GM19467 (cell line): Measurements from ENCODE around the gene IARS2.
"Not testable (repeated sequence)": the region's sequence is repeated elsewhere in the genome, so short reads cannot be mapped to it uniquely, and the experiment has no call there.

Experiments
- ATAC-seq: cut with Tn5 transposase; IDR thresholded peaks from one replicate; pipeline ENCODE4 v1.9.1; 2021; ENCODE audit warnings: mild to moderate bottlenecking, moderate library complexity; ENCODE audit not compliant: unreplicated experiment

IARS2 gene

DNA sequence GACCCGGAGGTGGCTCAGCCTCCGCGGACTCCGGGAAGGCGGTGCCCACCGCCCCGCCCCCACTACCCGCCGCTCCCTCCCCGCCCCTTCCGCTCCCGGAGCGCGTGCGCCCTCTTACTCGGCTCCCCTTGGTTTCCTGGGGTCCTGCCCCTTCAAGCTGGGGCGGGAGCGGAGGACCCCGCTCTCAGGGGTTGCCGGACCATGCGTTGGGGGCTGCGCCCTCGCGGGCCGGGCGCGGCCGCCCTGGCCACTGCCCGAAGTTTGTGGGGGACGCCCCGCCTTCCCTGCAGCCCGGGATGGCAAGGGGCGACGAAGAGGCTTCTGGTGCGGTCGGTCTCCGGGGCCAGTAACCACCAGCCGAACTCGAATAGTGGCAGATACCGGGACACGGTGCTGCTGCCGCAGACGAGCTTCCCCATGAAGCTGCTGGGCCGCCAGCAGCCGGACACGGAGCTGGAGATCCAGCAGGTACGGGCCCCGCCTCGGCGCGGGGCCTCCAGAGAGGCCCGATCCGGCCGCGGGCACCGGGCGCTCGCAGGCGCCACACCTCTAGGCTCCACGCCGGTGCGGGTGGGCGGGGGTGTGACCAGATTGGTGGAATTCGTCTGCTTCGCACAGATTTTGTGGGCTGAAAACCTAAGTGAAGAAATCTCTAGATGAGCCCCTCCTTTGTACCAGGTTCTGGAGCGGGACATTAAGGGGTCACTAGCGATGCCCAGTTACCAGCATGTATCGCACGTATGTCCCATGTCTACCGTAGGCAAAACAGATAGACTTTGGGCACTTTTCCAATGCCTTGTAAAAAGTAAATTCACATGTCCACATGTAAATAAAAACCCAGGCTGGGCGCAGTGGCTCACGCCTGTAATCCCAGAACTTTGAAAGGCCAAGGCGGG, at the start of gene IARS2:
TSS of gene IARS2 (plus strand) at position 117 of the 896 bp plus-strand sequence. CDS start at position 202, 85 bp downstream.
- ATAC-seq, result peak; percentile 57

DNA sequence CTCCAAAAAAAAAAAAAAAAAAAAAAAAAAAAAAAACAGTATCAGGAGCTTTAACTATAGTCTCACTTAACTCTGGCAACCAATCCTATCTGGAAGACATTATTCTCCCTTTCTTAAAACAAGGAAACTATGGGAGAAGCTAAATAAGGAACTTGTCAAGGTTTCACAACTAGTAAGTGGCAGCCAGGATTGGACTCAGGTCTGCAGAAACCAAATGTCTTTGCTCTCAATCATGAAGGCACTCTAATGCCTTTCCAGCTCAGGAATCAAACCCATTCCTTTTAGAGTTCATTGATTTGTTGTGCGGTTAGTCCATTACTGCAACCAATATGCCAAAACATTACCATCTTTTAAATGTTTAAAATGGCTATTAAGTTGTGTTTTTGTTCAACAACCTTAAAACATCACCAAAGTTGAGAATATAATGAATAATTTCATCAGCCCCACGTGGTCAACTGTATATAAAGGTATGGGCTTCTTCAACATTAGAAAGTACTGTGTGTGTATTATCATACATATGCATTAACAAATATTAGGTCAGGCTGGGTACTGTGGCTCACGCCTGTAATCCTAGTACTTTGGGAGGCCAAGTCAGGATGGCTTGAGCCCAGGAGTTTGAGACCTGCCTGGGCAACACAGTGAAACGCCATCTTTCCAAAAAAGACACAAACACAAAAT, 49.1 kb upstream of the IARS2 start:
- no peak for ATAC-seq

DNA sequence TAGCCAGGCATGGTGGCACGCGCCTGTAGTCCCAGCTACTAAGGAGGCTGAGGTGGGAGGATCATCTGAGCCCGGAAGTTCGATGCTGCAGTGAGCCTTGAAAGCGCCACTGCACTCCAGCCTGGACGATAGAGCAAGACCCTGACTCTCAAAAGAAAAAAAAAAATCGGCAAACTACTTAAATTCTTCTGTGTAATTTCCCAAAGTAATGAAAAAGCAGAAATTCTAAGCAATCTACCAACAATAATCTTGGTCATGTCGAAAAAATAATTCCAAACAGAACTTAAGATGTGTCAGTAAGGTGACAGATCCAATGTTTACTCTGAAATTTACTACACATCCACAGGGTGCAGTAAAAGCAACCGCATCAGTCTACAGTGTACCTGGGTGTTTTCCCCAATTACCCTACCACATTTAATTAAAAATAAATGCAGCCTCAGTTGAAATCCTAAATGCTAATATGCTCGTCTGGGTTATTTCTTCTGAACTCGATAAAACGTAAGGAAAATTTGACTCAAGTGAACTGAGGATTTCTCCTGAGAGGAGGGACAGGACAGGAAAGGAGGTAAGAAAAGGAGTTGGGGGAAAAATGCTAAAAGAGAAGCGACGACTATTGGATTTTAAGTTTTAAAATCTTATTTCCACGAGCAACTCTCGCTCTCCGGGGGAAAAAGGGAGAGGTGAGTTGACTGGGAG, 48.4 kb upstream of the IARS2 start:
- no peak for ATAC-seq

DNA sequence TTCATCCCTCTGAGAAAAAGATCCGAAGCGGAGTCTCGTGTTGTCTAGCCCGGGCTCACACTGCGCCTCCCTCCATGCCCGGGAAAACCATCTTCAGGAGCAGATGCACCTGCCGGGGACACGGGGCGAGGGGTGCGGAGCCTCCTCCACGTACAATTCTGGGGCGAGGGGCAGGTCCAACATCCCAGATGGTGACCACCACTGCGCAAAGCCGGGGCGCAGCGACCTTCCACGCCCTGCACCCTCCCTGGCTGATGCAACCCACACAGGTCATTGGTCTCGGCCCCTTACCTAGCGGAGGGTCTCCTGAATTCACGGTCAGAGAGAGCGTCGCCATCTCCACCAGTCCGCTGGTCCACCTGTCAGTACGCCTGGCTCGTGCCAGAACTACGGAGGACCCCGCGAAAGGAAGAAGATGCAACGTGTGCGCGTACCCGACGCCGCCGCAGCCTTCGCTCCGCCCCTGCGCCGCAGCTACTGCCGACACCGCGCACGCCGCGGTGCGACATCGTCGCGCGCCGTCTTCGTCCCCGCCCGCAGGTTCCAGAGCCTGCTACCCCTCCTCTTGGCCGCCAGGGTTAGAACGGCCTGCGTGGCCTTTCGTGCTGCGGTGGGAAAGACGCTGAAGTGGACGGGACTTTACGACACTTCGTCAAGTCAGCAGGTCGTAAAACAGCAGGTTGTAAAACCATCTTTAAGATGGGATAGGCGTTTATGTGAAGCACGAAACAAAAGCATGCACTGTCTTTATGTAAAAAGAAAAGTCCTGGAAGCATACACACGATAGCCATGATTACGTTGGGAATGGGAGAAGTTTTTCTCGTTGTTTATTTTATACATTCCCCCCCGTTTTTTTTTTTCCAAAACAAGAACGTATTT, 47.6 kb upstream of the IARS2 start, which contains the start of gene EPRS1:
TSS of gene EPRS1 (minus strand) at position 454 of the 879 bp plus-strand sequence. CDS start at position 337, 117 bp downstream.
- ATAC-seq, result peak; percentile 99

DNA sequence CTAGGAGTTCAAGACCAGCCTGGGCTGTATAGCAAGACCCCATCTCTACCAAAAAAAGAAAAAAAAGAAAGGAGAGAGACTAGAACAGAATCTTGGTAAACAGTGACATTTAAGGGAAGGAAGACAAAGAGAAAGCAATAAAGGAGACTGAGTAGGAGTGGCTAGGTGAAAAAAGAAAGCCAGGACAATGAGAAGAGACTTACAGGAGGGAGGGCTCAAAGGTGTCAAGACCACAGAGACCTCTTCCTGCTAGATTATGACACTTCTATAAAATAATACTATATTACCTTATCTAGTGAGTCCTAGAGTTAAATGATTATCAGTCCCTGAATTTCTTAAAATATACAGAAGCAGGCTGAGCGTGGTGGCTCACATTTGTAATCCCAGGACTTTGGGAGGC, 37.6 kb upstream of the IARS2 start:
- no peak for ATAC-seq

DNA sequence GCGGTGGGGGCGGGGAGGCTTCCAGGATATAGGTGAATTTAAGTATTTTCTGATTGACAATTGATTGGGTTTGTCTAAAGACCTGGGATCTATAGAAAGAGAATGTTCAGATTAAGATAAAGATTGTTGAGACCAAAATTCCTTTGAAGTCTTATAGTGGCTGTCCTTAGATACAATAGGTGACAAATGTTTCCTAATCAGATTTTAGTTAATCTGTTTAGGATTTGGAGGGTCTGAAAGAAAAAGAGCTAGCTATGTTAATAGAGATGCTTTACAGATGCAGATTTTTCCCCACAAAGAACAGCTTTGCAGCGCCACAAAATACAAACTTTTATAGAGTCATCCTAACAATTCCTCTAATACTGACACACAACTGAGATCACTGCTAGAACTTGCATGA, 33.1 kb upstream of the IARS2 start:
- no peak for ATAC-seq

DNA sequence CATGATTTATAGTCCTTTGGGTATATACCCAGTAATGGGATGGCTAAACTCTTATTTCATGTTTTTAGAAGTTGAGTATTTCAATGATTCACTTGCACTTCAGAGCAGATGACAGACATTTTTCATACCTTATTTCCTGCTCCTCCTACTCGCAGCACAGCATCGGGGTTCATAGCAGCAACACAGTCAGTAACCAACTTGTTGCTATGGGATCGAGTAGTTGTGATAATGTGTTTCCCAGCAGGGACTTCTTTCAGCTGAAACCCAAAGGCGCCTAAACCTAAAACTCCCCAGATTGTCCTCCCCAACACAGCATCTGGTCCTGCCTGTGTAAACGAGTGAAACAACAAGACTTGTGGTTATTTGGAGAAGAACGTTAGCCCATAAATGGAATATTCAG, 31.3 kb upstream of the IARS2 start:
- ATAC-seq, result no peak

DNA sequence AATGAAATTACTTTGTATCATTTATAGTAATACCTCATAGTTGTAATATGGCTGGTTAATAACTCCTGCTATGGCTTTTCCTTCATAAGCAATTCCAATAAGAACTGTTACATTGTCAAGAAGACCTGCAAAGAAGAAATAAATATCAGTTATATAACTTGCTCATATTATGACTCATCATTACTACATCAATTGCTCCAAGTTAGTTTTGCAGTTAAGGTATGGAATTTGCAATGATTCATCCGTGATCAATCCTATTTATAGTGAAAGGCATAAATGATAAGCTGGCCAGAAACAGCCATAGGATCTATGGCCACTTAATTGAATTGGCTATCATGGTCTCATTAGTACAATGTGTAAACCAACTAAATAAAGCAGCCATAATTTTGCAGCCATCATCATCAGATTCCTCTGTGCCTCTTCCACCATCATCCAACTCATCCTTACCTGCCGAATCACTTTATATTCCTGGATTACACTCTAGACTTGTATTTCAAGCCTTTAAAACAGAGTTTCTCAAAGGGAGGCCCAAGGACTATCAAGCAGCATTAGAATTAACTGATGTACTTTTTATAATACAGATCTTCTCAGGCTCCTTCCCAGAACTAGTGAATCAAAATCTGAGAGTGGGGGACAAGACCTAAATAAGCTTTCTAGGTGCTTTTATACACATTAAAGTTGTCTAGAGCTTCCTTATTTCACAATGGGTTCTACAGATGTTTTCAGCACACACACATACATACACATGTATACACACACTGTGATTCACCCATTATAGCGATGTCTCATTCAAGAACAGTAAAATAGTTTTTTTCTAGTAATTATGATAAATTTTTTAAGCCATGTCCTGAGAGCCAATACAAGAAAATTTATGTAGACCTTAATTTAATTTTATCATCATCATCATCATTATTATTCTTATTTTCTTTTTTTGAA, 26.4 kb upstream of the IARS2 start:
- ATAC-seq, result no peak

DNA sequence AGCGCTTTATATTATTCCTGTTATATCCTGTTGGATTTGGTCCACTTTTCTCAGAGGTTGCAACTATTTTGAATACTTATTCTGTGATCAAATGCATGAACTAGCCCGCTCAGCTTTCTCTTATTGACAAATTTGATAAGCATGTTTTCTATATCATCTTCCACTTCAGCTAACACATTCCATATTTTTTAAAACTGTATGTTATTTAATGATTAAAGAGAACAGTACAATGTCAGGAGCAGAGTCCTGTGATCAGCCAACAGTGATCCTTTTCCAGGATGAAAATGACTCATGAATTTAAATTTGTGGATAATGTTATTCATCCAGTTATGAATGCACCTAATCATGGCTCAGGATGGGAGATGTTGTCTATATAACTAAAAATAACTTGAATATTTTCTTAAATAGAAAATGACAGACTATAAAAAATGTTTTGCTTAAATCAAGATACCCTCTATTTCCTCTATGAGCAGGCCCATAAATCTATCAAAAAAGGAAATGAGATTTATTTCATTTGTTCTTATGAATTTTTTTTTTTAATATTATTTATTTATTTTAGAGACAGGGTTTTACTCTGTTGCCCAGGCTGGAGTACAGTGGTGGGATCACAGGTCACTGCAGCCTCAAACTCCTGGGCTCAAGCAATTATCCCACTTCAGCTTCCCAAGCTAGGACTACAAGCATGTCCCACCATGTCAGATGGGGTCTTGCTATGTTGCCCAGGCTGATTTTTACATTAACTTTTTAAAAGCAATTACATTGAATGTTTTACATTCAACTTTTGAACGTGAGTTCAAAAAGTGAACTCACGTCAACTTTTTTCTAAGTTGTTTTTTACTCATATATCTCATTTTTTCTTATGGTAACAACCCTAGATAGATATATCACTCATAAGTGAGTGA, 16.8 kb upstream of the IARS2 start:
- ATAC-seq, result no peak

DNA sequence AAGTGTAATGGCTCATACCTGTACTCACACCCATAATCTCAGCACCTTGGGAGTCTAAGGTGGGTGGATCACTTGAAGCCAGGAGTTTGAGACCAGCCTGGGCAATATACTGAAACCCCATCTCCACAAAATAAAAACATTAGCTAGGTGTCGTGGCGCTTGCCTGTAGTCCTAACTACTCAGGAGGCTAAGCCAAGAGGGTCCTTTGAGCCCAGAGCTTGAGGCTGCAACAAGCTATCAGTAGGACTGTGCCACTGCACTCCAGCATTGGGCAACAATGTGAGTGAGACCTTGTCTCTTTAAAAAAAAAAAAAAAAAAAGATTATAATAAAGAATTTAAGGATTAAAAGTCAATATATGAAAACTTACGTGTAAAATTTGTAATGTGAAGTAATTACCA, 16.0 kb upstream of the IARS2 start:
- no peak for ATAC-seq

DNA sequence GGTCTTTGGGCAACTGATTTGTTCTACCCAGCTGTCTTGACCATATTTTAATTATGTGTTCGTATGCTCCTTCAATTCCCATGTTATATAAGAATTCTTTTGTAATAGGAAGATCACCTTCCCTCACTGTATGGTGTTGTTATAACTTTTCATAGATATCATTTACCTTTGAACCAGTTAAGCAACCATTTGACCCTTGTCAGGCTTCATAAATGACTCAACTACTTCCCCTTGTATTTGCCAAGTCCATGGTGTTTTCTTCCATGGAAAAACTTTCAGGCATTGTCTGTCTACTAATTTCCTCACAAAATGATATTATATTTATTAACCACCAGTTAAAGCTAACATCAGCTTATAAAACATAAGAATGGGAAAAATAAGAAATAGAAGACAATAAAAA, 9.5 kb upstream of the IARS2 start:
- ATAC-seq, result no peak

DNA sequence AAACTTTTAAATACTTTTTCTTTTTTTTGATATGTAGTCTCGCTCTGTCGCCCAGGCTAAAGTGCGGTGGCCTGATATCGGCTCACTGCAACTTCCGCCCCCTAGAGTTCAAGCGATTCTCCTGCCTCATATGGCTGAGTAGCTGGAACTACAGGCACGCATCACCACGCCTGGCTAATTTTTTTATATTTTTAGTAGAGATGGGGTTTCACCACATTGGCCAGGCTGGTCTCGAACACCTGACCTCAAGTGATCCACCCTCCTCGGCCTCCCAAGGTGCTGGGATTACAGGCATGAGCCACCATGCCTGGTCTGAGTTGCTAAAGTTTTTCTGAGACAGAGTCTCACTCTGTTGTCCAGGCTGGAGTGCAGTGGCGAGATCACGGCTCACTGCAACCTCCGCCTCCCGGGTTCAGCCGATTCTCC, 7.7 kb upstream of the IARS2 start:
- peak; percentile 53 for ATAC-seq

DNA sequence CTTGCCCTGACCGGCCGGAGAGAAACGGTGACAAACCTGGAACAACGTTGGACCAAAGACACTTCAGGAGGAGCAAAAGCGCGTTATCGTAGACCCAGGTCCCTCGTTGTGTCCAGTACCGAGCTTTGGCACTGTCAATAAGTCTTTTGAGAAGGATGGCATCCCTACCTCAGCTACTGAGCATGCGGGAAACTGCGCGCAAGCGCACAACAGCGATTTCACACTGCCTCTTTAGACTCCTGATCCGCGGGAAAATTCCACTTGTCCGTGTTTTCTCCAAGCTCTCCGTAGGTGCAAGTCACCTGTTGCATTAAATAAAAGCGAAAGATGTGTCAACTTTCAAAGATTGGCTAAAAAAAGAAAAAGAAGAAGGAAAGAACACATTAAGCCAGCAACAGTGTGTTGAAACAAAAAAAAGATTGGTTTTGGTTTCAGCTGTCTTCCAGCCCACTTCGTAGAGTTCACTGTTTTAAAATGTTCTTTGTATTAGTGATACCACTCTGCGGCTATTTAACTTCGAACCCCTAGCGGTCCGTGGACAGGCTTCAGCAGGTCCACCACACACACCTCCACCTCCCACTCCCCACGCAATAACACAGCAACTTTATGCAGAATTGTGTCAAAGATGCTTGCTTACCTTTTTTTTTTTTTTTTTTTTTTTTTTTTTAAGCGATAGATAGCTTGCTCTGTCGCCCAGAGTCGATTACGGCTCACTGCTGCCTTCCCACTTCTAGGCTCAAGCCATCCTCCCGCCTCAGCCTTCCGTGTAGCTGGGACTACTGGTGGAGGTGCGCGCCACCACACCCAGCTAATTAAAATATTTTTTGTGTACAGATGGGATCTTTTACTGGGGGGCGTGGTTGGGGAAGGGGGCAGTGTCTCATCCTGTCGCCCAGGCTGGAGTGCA, 4.0 kb upstream of the IARS2 start, which contains the start of gene BPNT1:
TSS of gene BPNT1 (minus strand) at position 139 of the 907 bp plus-strand sequence. CDS start 9,942 bp downstream, outside the sequence.
- ATAC-seq, result peak; percentile 48

DNA sequence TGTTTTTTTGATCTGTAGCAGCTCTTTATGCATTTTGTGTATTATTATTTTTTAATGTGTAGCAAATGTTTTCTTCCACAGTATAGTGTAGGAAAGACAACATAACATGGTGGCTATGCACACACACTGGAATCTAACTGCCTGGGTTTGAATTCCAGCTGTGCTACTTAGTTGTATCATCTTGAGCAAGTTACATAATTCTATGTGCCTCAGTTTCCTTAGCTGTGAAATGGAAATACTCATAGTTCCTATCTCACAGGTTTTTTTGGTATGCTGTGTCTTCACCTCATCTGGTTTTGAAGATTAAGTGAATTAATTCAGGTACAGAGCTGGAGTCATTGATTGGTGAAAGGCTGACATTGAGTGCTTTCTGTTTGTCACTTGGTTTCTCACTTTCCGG, 1.2 kb upstream of the IARS2 start:
- ATAC-seq, result no peak

DNA sequence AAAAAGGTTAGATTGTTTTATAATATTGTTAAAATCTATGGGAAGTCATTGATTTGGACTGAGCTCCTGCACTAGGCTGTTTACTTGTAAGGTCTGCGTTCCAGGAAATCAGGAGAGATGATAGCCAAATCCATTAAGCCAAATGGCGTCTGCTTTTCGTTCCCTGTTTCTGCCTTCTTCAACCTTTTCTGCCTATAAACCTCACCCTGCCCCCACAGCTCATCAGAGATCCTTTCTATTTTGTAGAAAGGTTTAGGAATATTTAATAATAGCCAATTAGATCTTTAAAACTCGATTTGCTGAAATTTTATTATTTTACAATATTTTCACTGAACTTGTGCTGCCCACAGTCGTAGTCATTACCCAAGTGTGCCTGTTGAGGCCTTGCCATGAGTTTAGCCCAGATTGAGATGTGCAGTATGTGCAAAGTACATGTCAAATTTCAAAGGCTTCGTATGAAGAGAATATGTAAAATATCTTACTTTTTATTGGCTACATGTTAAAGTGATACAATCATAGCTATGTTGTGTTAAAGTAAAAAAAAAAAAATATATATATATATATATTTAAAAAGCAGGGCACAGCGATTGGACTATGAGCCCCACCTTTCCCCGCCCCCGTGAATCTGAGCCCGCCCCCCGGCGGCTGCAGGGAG, 444 bp upstream of the IARS2 start:
- ATAC-seq, result no peak

DNA sequence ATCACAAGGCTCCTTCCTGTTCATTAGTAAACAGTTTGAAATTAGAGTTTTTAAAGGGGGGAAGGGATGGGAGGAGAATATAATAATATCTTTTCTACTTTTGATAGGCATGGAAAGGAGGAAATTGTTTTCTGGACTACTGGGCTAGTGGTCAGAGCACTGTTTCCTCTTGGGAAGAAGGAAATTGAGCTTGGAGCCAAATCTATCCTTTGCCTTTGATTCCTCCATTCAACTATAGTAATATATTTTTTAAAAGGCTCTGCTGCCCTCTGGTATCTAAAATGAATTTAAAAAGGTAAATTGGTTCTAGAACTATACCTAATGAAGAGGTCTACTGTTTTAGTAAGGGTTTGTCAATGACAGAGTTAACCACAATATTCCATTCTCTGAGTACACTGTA, 5.9 kb downstream of the IARS2 start:
- no peak for ATAC-seq

DNA sequence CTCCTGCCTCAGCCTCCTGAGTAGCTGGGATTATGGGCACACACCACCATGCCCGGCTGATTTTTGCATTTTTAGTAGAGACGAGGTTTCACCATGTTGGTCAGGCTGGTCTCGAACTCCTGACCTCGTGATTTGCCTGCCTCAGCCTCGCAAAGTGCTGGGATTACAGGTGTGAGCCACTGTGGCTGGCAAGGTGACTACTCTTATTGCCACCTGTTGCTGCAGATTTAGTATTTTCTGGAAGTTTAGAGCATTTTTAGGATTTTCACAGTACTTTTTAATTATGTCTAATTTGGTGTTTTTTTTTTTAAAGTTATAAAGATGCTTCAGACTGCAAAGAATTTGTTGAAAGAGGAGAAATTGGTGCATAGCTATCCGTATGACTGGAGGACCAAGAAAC, 16.5 kb downstream of the IARS2 start:
- ATAC-seq, result not testable (repeated sequence)
